ENCODE measurements around the gene GNG4. TPM values are rescaled to one million over a fixed set of nuclear protein-coding genes. Genes with fewer than 3 reads are reported as not detected.

The GNG4 gene
- total and polyA plus RNA-seq, 9 of the 15 experiments (the other 6 are each of a cell fraction or from before 2014, with no cell fraction given): 0.06 to 0.58 (median 0.08) TPM; not detected in 4

GRCh38 chr1:235582130-235582529, 67.5 kb downstream of the GNG4 start:
- peaks cover 22 to 42% of the 10 kb centered on the region in 2 experiments for H3K27me3 ChIP-seq (ENCODE audit: control insufficient read depth in 2 of 2, insufficient read depth in 2 of 2, low read length in 2 of 2)
- BruUV-seq (replicated peaks): no TSS peak
- ChIA-PET POLR2A (interaction anchor here (1.8 kb wide), 1 partner anchor 15 kb away, joined by 5 read pairs; no protein-coding TSS in a partner anchor), CTCF (ENCODE audit: low intra/inter-chr PET ratio) (no interaction called here)
- H3K4me2 ChIP-seq (ENCODE audit: insufficient read depth, low read length): no peak overlapping the region
- in situ Hi-C loops (cut with MboI): no loop called here
- H3K9me3 ChIP-seq (replicated peaks; ENCODE audit: control insufficient read depth, insufficient read depth, low read depth, low read length): no peaks in the 10 kb centered on the region
- H3K9ac ChIP-seq (ENCODE audit: insufficient read depth in 1 of 2, low read depth in 2 of 2, low read length in 2 of 2): no peak overlapping the region
- no peak overlapping the region for H2AFZ ChIP-seq (ENCODE audit: low read depth, low read length)
- no peak overlapping the region for H3K27ac ChIP-seq (ENCODE audit: extremely low read depth, low read depth, low read length)
- H3K9me1 ChIP-seq (ENCODE audit: control insufficient read depth, insufficient read depth, low read length): no peaks in the 10 kb centered on the region
- ATAC-seq (no peak), FAIRE-seq (no peak), DNase-seq (ENCODE audit: extremely low read depth in 1 of 4, low spot score in 3 of 4) (no peak)
- intact Hi-C loops (cut with micrococcal nuclease): no loop called here
- H3K4me3 ChIP-seq: no peak overlapping the region
- no peaks in the 10 kb centered on the region for H3K79me2 ChIP-seq (ENCODE audit: control insufficient read depth, insufficient read depth, low read length)
- WGBS (ENCODE audit: insufficient coverage, low coverage, missing lambda C conversion rate): 1% methylated on average over 10 of the region's 10 CpGs
- H3K4me1 ChIP-seq (replicated peaks in 1 of 2; ENCODE audit: control insufficient read depth in 2 of 2, insufficient read depth in 2 of 2, low read length in 2 of 2): no peaks in the 10 kb centered on the region
- no peaks in the 10 kb centered on the region; the same call in 1 of the 2 replicates for H4K20me1 ChIP-seq (replicated peaks; ENCODE audit: control insufficient read depth, insufficient read depth, low read length)
- H3K36me3 ChIP-seq (ENCODE audit: control insufficient read depth, insufficient read depth, low read length): no peaks in the 10 kb centered on the region
- TF ChIP-seq SMARCE1 (IDR thresholded peaks at IDR 0.05): no peak
- no peak for TF ChIP-seq MBD1 (CRISPR knock-in tag; IDR thresholded peaks at IDR 0.05)
- TF ChIP-seq EP300 (IDR thresholded peaks at IDR 0.05; ENCODE audit: low read length): no peak
- no peak for TF ChIP-seq NR2C2 (CRISPR knock-in tag; IDR thresholded peaks at IDR 0.05)
- no peak for TF ChIP-seq NR2C2 (tag; IDR thresholded peaks at IDR 0.05)
- no peak for TF ChIP-seq ETS1 (conservative IDR thresholded peaks at IDR 0.05; ENCODE audit: control insufficient read depth, low read depth, low read length)
- no peak for TF ChIP-seq ZNF695 (CRISPR knock-in tag; IDR thresholded peaks at IDR 0.05)
- no peak for TF ChIP-seq ZBTB5 (IDR thresholded peaks at IDR 0.05)
- no peak for TF ChIP-seq UBTF (IDR thresholded peaks at IDR 0.05; ENCODE audit: borderline replicate concordance in 1 of 2, low read depth in 2 of 2, low read length in 2 of 2)
- no peak for TF ChIP-seq SP1 (CRISPR knock-in tag; IDR thresholded peaks at IDR 0.05)
- TF ChIP-seq POLR3G (IDR thresholded peaks at IDR 0.05; ENCODE audit: extremely low read depth, insufficient read length, insufficient replicate concordance): no peak
- no peak for TF ChIP-seq PHF8 (IDR thresholded peaks at IDR 0.05; ENCODE audit: borderline replicate concordance, low read length)
- TF ChIP-seq TEAD1 (CRISPR knock-in tag; IDR thresholded peaks at IDR 0.05): no peak
- TF ChIP-seq MXD1 (CRISPR knock-in tag; IDR thresholded peaks at IDR 0.05; ENCODE audit: borderline replicate concordance, poor library complexity, severe bottlenecking): no peak
- no peak for TF ChIP-seq ZNF766 (CRISPR knock-in tag; conservative IDR thresholded peaks at IDR 0.05)

Data from K562 (cell line).